Posterior cingulate gyrus (tissue), 11 donors: Measurements from ENCODE around the gene ZNF865.

Source experiments
- DNase-seq, 10 donors: peaks; one replicate each; pipeline versions ENCODE4 v3.0.0 to v3.0.0-alpha.2; 2020 to 2021; ENCODE audit warnings: mixed read lengths in 3 of 10
- intact Hi-C: fragments of 100-400 bp; cut with DNase I; formaldehyde crosslinking; loops from one replicate; pipeline ENCODE4 v1.15.1; 2023

The ZNF865 gene

GRCh38 chr19:55621205-55621672 lies 15.8 kb downstream of the ZNF865 start:
- peak in 2 of 10 donors; percentile 57 to 80 for DNase-seq
- intact Hi-C loops = no loop called here

- peak in 2 of 10 donors; percentile 69 to 85 for DNase-seq
- intact Hi-C loops = no loop called here
Observed at GRCh38 chr19:55621673-55622231, 16.3 kb downstream of the ZNF865 start.

GRCh38 chr19:55622242-55622969 lies 17.0 kb downstream of the ZNF865 start:
- intact Hi-C loops = no loop called here

GRCh38 chr19:55623130-55623529 lies 17.7 kb downstream of the ZNF865 start:
- intact Hi-C loops = no loop called here

More at GRCh38 chr19:55622242-55622969, 17.0 kb downstream of the ZNF865 start:
- peak in 1 of 10 donors; percentile 64 for DNase-seq

GRCh38 chr19:55623561-55623960 lies 18.1 kb downstream of the ZNF865 start:
- no peak for DNase-seq
- intact Hi-C loops = no loop called here

More at GRCh38 chr19:55623130-55623529, 17.7 kb downstream of the ZNF865 start:
- peak in 2 of 10 donors; percentile 58 to 62 for DNase-seq

GRCh38 chr19:55624109-55625003 lies 18.9 kb downstream of the ZNF865 start, which contains the start of gene ZNF784:
ZNF784 (minus strand) TSS chr19:55624566; CDS start chr19:55624561, 5 bp downstream.
- intact Hi-C loops = no loop called here
- peak; percentile 84 to 99 (median 91) for DNase-seq

- intact Hi-C loops = no loop called here
- DNase-seq = no peak
Observed at GRCh38 chr19:55625004-55625326, 19.5 kb downstream of the ZNF865 start.

GRCh38 chr19:55626350-55626749 lies 20.9 kb downstream of the ZNF865 start:
- intact Hi-C loops = no loop called here
- no peak for DNase-seq

GRCh38 chr19:55632463-55632834 lies 27.0 kb downstream of the ZNF865 start:
- intact Hi-C loops = loop anchor here (5.0 kb wide), 1 partner anchor 115 kb away; no protein-coding TSS in a partner anchor
- DNase-seq = peak in 7 of 10 donors; percentile 74 to 91 (median 81)

- DNase-seq = peak in 1 of 10 donors; percentile 18
- intact Hi-C loops = loop anchor here (5.0 kb wide), 1 partner anchor 117 kb away; no protein-coding TSS in a partner anchor
Observed at GRCh38 chr19:55633861-55634260, 28.4 kb downstream of the ZNF865 start.

- peak in 2 of 10 donors; percentile 48 to 71 for DNase-seq
- intact Hi-C loops = no loop called here
Observed at GRCh38 chr19:55635334-55635717, 29.9 kb downstream of the ZNF865 start.

GRCh38 chr19:55635856-55636440 lies 30.5 kb downstream of the ZNF865 start:
- intact Hi-C loops = no loop called here
- peak in 1 of 10 donors; percentile 63 for DNase-seq

- intact Hi-C loops = no loop called here
- DNase-seq = peak in 2 of 10 donors; percentile 26 to 60
Observed at GRCh38 chr19:55636723-55637122, 31.3 kb downstream of the ZNF865 start.

GRCh38 chr19:55637534-55637933 lies 32.1 kb downstream of the ZNF865 start:
- DNase-seq = peak in 2 of 10 donors; percentile 27 to 72
- intact Hi-C loops = no loop called here

- intact Hi-C loops = no loop called here
- DNase-seq = peak in 2 of 10 donors; percentile 70 to 83
Observed at GRCh38 chr19:55638864-55639359, 33.5 kb downstream of the ZNF865 start.

GRCh38 chr19:55640043-55640576 lies 34.7 kb downstream of the ZNF865 start:
- DNase-seq = peak in 8 of 10 donors; percentile 45 to 95 (median 68)
- intact Hi-C loops = no loop called here

- intact Hi-C loops = no loop called here
- DNase-seq = peak; percentile 49 to 94 (median 65)
Observed at GRCh38 chr19:55640577-55641425, 35.4 kb downstream of the ZNF865 start, which contains the start of gene ZNF580. ZNF580 (plus strand) TSS chr19:55641002; CDS start chr19:55642509, 1,507 bp downstream.

- DNase-seq = peak in 1 of 10 donors; percentile 12
- intact Hi-C loops = no loop called here
Observed at GRCh38 chr19:55641426-55642152, 36.1 kb downstream of the ZNF865 start.
